ENCODE results near the gene TMEM255B. TPM values are rescaled to one million over a fixed set of nuclear protein-coding genes. Genes with fewer than 3 reads are reported as not detected.

TMEM255B gene
- total and polyA plus RNA-seq, 9 of the 15 experiments (the other 6 are each of a cell fraction or from before 2014, with no cell fraction given), result 0.01 to 0.75 (median 0.23) TPM

DNA sequence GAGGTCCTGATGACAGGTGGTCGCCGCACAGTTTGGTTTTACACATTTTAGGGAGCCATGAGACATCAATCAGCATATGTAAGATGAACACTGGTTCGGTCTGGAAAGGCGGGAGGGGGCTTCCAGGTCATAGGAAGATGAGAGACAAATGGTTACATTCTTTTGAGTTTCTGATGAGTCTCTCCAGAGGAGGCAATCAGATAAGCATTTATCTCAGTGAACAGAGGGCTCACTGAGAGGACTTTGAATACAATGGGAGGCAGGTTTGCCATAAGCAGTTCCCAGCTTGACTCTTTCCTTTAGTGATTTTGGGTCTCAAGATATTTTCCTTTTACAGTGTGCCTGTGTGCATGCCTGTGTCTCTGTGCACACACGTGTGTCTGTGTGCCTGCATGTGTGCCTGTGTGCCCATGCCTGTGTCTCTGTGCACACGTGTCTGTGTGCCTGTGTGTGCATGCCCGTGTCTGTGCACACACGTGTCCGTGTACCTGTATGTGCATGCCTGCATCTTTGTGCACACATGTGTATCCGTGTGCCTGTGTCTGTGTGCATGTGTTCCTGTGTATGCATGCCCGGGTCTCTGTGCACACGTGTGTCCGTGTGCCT, 35.5 kb upstream of the TMEM255B start (continued):
- TF ChIP-seq TCF3 (CRISPR knock-in tag; IDR thresholded peaks at IDR 0.05) (peak; percentile 26; the same call in 1 of the 2 replicates), POLR2A (conservative IDR thresholded peaks at IDR 0.05) (no peak), MAFK (IDR thresholded peaks at IDR 0.05; ENCODE audit: low read length) (no peak), ZNF785 (CRISPR knock-in tag; IDR thresholded peaks at IDR 0.05) (no peak), CBFA2T3 (IDR thresholded peaks at IDR 0.05) (peak; percentile 50; the same call in 1 of the 2 replicates)

DNA sequence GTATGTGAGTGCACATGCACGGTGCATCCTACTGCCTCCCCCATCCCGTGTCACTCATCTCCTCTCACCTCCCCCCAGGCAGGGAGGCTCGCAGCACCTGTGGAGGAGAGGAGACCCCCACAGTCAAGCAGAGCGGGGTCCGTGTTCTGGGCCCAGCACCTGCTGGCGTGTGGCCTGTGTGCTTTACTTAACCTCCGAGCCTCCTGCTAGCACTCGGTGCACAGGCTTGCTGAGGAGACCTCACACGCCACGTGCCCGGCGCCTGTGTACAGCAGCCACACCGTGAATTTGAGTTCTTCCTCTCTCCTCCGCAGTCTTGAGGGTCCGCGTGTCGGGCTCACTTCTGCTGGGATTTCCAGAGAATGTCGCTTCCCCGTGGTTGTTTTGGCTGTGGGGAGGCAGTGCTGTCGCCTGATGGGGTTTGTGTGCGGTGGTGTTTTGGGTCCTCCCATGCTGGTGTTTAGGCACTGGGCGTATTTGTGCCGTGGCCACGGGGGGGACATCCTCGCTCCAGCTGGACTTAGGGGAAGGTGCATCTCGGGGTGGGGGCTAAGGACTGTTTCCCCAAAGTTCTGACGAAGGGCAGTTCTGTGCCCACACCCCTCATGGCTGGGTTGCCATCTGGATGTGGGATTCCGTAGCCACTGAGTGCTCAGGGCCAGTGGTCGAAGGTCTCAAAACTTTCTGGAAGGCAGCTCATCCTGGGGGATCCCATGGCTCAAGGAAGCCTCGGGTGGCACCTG, 34.8 kb upstream of the TMEM255B start:
- no peak for ATAC-seq
- H3K4me2 ChIP-seq (ENCODE audit: insufficient read depth, low read length), result peak overlapping the region; percentile 76
- H3K27ac ChIP-seq (ENCODE audit: extremely low read depth, low read depth, low read length), result no peak overlapping the region
- in situ Hi-C loops (cut with MboI), result loop anchor here (10.0 kb wide), 2 partner anchors 59 to 229 kb away; partner anchors contain the start of genes DCUN1D2 and GRK1
- POLR2A ChIA-PET, result interaction anchor here (0.6 to 1.0 kb wide), 2 partner anchors 60 to 1698 kb away, joined by 3 read pairs; no protein-coding TSS in a partner anchor
- no peak for DNase-seq (ENCODE audit: extremely low read depth in 1 of 4, low spot score in 3 of 4)
- WGBS (ENCODE audit: insufficient coverage, low coverage, missing lambda C conversion rate), result 36% methylated on average over 19 of the region's 30 CpGs
- intact Hi-C loops (cut with micrococcal nuclease), result no loop called here
- H3K9me3 ChIP-seq (replicated peaks; ENCODE audit: control insufficient read depth, insufficient read depth, low read depth, low read length), result no peaks in the 10 kb centered on the region; the same call in 1 of the 2 replicates
- BruUV-seq (replicated peaks), result no TSS peak
- peaks cover 3 to 9% of the 10 kb centered on the region in 2 experiments; a peak in 3 of 5 replicates for H3K27me3 ChIP-seq (ENCODE audit: control insufficient read depth in 2 of 2, insufficient read depth in 2 of 2, low read length in 2 of 2)
- CTCF ChIA-PET (ENCODE audit: low intra/inter-chr PET ratio), result no interaction called here
- no peaks in the 10 kb centered on the region for H3K36me3 ChIP-seq (ENCODE audit: control insufficient read depth, insufficient read depth, low read length)
- H3K4me3 ChIP-seq, result no peak overlapping the region
- H3K9me1 ChIP-seq (ENCODE audit: control insufficient read depth, insufficient read depth, low read length), result no peaks in the 10 kb centered on the region
- H3K79me2 ChIP-seq (ENCODE audit: control insufficient read depth, insufficient read depth, low read length), result no peaks in the 10 kb centered on the region
- H3K4me1 ChIP-seq (replicated peaks in 1 of 2; ENCODE audit: control insufficient read depth in 2 of 2, insufficient read depth in 2 of 2, low read length in 2 of 2), result peaks cover 9 to 32% of the 10 kb centered on the region in 2 experiments; a peak in 4 of 5 replicates
- no peak overlapping the region for H2AFZ ChIP-seq (ENCODE audit: low read depth, low read length)
- FAIRE-seq, result no peak
- peak overlapping the region in 1 of 2 experiments; percentile 74; a peak in 2 of 4 replicates for H3K9ac ChIP-seq (ENCODE audit: insufficient read depth in 1 of 2, low read depth in 2 of 2, low read length in 2 of 2)
- no peaks in the 10 kb centered on the region for H4K20me1 ChIP-seq (replicated peaks; ENCODE audit: control insufficient read depth, insufficient read depth, low read length)
- 0 out of 2 replicates have a peak, but pooled peaks have one; percentile 1 for TF ChIP-seq MAX (CRISPR knock-in tag; IDR thresholded peaks at IDR 0.05)
- TF ChIP-seq, protein P1, sequence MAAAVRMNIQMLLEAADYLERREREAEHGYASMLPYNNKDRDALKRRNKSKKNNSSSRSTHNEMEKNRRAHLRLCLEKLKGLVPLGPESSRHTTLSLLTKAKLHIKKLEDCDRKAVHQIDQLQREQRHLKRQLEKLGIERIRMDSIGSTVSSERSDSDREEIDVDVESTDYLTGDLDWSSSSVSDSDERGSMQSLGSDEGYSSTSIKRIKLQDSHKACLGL (CRISPR knock-in tag; IDR thresholded peaks at IDR 0.05; ENCODE audit: borderline replicate concordance, poor library complexity, severe bottlenecking), result no peak
